GM03348 (cell line): ENCODE results near the gene SPHK1.
A peak's percentile ranks its signal among the peaks of the same experiment; 100 is the strongest.

Source experiments
- DNase-seq: peaks from one replicate; pipeline ENCODE4 v3.0.0; 2012; ENCODE audit warnings: low spot score

The SPHK1 gene

GRCh38 chr17:76407509-76407908, 23.1 kb downstream of the SPHK1 start:
- no peak for DNase-seq

- DNase-seq = peak; percentile 70
These were observed 23.8 kb downstream of the SPHK1 start for GRCh38 chr17:76408037-76408849.

- no peak for DNase-seq
These were observed 26.0 kb downstream of the SPHK1 start for GRCh38 chr17:76410328-76410965.

GRCh38 chr17:76411247-76411646, 26.8 kb downstream of the SPHK1 start:
- no peak for DNase-seq

GRCh38 chr17:76414334-76415295, 30.2 kb downstream of the SPHK1 start:
- DNase-seq = peak; percentile 44

GRCh38 chr17:76415786-76416185, 31.4 kb downstream of the SPHK1 start:
- DNase-seq = no peak

- no peak for DNase-seq
These were observed 32.0 kb downstream of the SPHK1 start for GRCh38 chr17:76416457-76416856.

- DNase-seq = no peak
These were observed 32.5 kb downstream of the SPHK1 start for GRCh38 chr17:76416899-76417298.

GRCh38 chr17:76417499-76418143, 33.2 kb downstream of the SPHK1 start:
- no peak for DNase-seq

GRCh38 chr17:76419576-76420260, 35.3 kb downstream of the SPHK1 start:
- DNase-seq = no peak

- DNase-seq = no peak
These were observed 36.1 kb downstream of the SPHK1 start for GRCh38 chr17:76420356-76421043.

- DNase-seq = peak; percentile 39
These were observed 36.6 kb downstream of the SPHK1 start for GRCh38 chr17:76421044-76421407.

GRCh38 chr17:76422406-76422805, 38.0 kb downstream of the SPHK1 start:
- no peak for DNase-seq

GRCh38 chr17:76422860-76423259, 38.5 kb downstream of the SPHK1 start:
- DNase-seq = no peak

- no peak for DNase-seq
These were observed 42.4 kb downstream of the SPHK1 start for GRCh38 chr17:76426853-76427252.

GRCh38 chr17:76427501-76428231, 43.3 kb downstream of the SPHK1 start:
- no peak for DNase-seq

- DNase-seq = no peak
These were observed 44.1 kb downstream of the SPHK1 start for GRCh38 chr17:76428511-76428910.

GRCh38 chr17:76431509-76431908, 47.1 kb downstream of the SPHK1 start:
- no peak for DNase-seq

GRCh38 chr17:76432004-76432403, 47.6 kb downstream of the SPHK1 start:
- DNase-seq = no peak

GRCh38 chr17:76432712-76433336, 48.4 kb downstream of the SPHK1 start:
- DNase-seq = no peak
